ENCODE results near the gene WDR26. TPM values are rescaled to one million over a fixed set of nuclear protein-coding genes. Genes with fewer than 3 reads are reported as not detected.

Gene WDR26
- total RNA-seq, 4 donors from 2014 or later: 120 to 141 (median 130) TPM

- no peak overlapping the region for H3K4me3 ChIP-seq (ENCODE audit: low read depth, poor library complexity, severe bottlenecking)
- 23% methylated on average over 2 of the region's 2 CpGs for WGBS, 2 donors
- intact Hi-C loops (cut with DNase I; ENCODE audit: low total_unique reads): no loop called here
- peak; percentile 73 to 92 for DNase-seq (ENCODE audit: low spot score in 2 of 2)
- TF ChIP-seq, protein P1, sequence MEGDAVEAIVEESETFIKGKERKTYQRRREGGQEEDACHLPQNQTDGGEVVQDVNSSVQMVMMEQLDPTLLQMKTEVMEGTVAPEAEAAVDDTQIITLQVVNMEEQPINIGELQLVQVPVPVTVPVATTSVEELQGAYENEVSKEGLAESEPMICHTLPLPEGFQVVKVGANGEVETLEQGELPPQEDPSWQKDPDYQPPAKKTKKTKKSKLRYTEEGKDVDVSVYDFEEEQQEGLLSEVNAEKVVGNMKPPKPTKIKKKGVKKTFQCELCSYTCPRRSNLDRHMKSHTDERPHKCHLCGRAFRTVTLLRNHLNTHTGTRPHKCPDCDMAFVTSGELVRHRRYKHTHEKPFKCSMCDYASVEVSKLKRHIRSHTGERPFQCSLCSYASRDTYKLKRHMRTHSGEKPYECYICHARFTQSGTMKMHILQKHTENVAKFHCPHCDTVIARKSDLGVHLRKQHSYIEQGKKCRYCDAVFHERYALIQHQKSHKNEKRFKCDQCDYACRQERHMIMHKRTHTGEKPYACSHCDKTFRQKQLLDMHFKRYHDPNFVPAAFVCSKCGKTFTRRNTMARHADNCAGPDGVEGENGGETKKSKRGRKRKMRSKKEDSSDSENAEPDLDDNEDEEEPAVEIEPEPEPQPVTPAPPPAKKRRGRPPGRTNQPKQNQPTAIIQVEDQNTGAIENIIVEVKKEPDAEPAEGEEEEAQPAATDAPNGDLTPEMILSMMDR (IDR thresholded peaks at IDR 0.05): no peak
- TF ChIP-seq POLR2A (IDR thresholded peaks at IDR 0.05): no peak
Measured at GRCh38 chr1:224447251-224447650, 12.7 kb upstream of the WDR26 start.

DNA sequence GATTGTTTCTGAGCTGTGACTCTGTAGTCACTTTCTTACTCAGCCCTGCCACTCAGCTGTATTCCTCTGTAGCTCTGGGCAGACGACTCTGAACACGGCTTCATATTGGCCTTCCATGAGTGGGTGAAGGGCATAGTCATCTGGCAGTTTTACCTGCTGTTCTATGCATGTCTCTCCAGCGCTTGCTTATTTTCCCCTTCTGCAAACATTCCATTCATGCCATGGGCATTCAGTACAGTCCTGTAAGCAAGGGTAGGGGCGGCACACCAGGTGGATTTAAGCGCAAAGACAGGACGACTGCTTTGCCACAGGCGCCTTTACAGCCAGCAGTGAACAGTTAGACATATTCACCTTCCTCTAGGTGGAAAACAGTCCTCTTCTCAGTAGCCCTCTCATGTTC is 4.4 kb upstream of the WDR26 start:
- TF ChIP-seq, protein P1 (IDR thresholded peaks at IDR 0.05): no peak
- TF ChIP-seq POLR2A (IDR thresholded peaks at IDR 0.05): no peak
- 83 to 96% methylated on average over 7 of the region's 7 CpGs for WGBS, 2 donors
- no peak overlapping the region for H3K4me3 ChIP-seq (ENCODE audit: low read depth, poor library complexity, severe bottlenecking)
- intact Hi-C loops (cut with DNase I; ENCODE audit: low total_unique reads): no loop called here
- no peak for DNase-seq (ENCODE audit: low spot score in 2 of 2)

DNA sequence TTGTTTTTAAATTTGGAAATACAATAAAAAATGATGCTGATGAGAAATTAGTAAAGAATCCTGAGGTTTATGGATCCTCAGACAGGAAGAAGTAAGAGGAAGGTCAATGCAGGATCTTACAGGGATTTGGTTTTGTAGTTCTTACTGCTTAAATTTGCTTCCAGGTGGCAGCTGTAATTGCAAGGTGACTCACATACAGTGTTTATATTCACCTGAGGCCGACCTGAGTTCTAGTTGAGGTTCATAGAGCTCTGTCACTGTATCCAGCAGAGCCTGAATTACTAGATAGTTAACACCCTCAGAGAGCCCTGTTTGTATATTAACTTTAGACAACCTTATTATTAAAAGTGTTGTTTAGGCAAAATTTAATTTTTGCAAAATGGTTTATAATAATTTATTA is 1.4 kb upstream of the WDR26 start:
- intact Hi-C loops (cut with DNase I; ENCODE audit: low total_unique reads): no loop called here
- 36 to 68% methylated on average over 1 of the region's 1 CpG for WGBS, 2 donors
- no peak overlapping the region for H3K4me3 ChIP-seq (ENCODE audit: low read depth, poor library complexity, severe bottlenecking)
- DNase-seq (ENCODE audit: low spot score in 2 of 2): no peak
- TF ChIP-seq POLR2A (IDR thresholded peaks at IDR 0.05): no peak
- TF ChIP-seq, protein P1 (IDR thresholded peaks at IDR 0.05): no peak

DNA sequence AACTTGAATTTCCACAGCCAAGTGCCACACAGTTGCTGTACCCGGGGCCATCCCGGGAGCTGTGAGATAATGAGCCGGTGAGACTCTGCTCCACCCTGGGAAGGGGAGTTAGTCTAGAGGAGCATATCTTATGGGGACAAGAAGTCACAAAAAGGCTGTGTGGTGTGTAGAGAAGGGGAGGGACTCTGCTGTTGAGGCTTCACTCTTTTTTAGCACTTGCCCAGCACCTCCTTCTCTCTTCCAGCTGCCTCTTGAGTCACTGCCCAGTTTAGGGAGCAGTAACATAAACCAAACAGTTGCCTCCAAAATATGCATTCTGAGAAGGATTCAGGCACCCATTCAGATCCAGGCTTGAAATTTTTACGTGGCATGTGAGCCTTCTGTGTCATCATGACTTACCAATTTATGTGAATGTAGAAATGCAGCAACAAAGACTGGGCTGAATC is 744 bp upstream of the WDR26 start:
- TF ChIP-seq, protein P1 (IDR thresholded peaks at IDR 0.05): no peak
- no peak for TF ChIP-seq POLR2A (IDR thresholded peaks at IDR 0.05)
- H3K4me3 ChIP-seq (ENCODE audit: low read depth, poor library complexity, severe bottlenecking): peak overlapping the region; percentile 74
- DNase-seq (ENCODE audit: low spot score in 2 of 2): no peak
- intact Hi-C loops (cut with DNase I; ENCODE audit: low total_unique reads): no loop called here
- 2 to 3% methylated on average over 4 of the region's 4 CpGs for WGBS, 2 donors

GRCh38 chr1:224433701-224434672 is 610 bp downstream of the WDR26 start:
- TF ChIP-seq, protein P1 (IDR thresholded peaks at IDR 0.05): no peak
- TF ChIP-seq POLR2A (IDR thresholded peaks at IDR 0.05): no peak
- intact Hi-C loops (cut with DNase I; ENCODE audit: low total_unique reads): no loop called here
- 0 to 1% methylated on average over 31 to 42 of the region's 88 CpGs for WGBS, 2 donors
- peak overlapping the region; percentile 89 for H3K4me3 ChIP-seq (ENCODE audit: low read depth, poor library complexity, severe bottlenecking)
- peak; percentile 37 to 89 for DNase-seq (ENCODE audit: low spot score in 2 of 2)

Measured in lower leg skin (tissue), 4 donors.